ENCODE data around the gene CARD9.
"Not testable (repeated sequence)": the region's sequence is repeated elsewhere in the genome, so short reads cannot be mapped to it uniquely, and the experiment has no call there.

The CARD9 gene

GRCh38 chr9:136373300-136374182 is at the start of gene CARD9:
CARD9 (minus strand) TSS chr9:136373669; CDS start chr9:136372078, 1,591 bp downstream.
- DNase-seq: peak; percentile 69

GRCh38 chr9:136422876-136423275 is 49.4 kb upstream of the CARD9 start:
- no peak for DNase-seq

- no peak for DNase-seq
Observed at GRCh38 chr9:136421791-136422190, 48.3 kb upstream of the CARD9 start.

- DNase-seq: no peak
Observed at GRCh38 chr9:136419092-136419420, 45.6 kb upstream of the CARD9 start.

- no peak for DNase-seq
Observed at GRCh38 chr9:136418182-136419091, 45.0 kb upstream of the CARD9 start.

GRCh38 chr9:136416914-136417313 is 43.4 kb upstream of the CARD9 start:
- no peak for DNase-seq

GRCh38 chr9:136416427-136416826 is 43.0 kb upstream of the CARD9 start:
- no peak for DNase-seq

GRCh38 chr9:136412962-136413361 is 39.5 kb upstream of the CARD9 start:
- DNase-seq: no peak

- DNase-seq: no peak
Observed at GRCh38 chr9:136411378-136411777, 37.9 kb upstream of the CARD9 start.

- DNase-seq: peak; percentile 90
Observed at GRCh38 chr9:136410500-136411287, 37.2 kb upstream of the CARD9 start, which contains the start of the genes ENTR1 and PMPCA. ENTR1 (minus strand) TSS chr9:136410614; CDS start chr9:136410397, 217 bp downstream. PMPCA (plus strand) TSS chr9:136410658; CDS start chr9:136410669, 11 bp downstream.

GRCh38 chr9:136409557-136410455 is 36.3 kb upstream of the CARD9 start:
- DNase-seq: peak; percentile 36

- DNase-seq: no peak
Observed at GRCh38 chr9:136407911-136408310, 34.4 kb upstream of the CARD9 start.

- DNase-seq: not testable (repeated sequence)
Observed at GRCh38 chr9:136407061-136407460, 33.6 kb upstream of the CARD9 start.

- DNase-seq: not testable (repeated sequence)
Observed at GRCh38 chr9:136405904-136406303, 32.4 kb upstream of the CARD9 start.

GRCh38 chr9:136405481-136405880 is 32.0 kb upstream of the CARD9 start:
- DNase-seq: no peak

- DNase-seq: no peak
Observed at GRCh38 chr9:136404801-136405136, 31.3 kb upstream of the CARD9 start.

- DNase-seq: no peak
Observed at GRCh38 chr9:136403915-136404800, 30.7 kb upstream of the CARD9 start.

- no peak for DNase-seq
Observed at GRCh38 chr9:136403538-136403914, 30.1 kb upstream of the CARD9 start.

- DNase-seq: no peak
Observed at GRCh38 chr9:136402067-136402466, 28.6 kb upstream of the CARD9 start.

GRCh38 chr9:136401173-136401922 is 27.9 kb upstream of the CARD9 start:
- DNase-seq: peak; percentile 11
